ENCODE measurements around the gene GULP1.

DNA sequence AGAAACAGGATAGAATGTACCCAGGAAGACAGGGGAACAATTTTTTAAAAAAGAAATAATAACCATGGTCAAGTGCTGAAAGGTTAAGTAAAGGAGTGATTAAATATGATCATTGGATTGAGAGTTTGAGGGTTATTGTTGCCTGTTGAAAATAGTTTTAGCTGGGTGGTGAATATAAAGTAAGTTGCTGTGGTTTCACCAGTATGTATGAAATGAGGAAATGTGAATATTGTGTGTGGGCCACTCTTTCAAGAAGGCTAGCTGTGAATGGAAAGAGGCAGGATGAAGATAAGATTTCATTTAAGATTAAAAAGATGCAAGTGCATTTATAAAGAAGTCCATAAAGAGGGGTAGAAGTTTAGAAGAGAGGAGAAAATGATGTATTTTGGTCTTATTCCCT lies 53.8 kb downstream of the GULP1 start:
- TF ChIP-seq, protein P1, sequence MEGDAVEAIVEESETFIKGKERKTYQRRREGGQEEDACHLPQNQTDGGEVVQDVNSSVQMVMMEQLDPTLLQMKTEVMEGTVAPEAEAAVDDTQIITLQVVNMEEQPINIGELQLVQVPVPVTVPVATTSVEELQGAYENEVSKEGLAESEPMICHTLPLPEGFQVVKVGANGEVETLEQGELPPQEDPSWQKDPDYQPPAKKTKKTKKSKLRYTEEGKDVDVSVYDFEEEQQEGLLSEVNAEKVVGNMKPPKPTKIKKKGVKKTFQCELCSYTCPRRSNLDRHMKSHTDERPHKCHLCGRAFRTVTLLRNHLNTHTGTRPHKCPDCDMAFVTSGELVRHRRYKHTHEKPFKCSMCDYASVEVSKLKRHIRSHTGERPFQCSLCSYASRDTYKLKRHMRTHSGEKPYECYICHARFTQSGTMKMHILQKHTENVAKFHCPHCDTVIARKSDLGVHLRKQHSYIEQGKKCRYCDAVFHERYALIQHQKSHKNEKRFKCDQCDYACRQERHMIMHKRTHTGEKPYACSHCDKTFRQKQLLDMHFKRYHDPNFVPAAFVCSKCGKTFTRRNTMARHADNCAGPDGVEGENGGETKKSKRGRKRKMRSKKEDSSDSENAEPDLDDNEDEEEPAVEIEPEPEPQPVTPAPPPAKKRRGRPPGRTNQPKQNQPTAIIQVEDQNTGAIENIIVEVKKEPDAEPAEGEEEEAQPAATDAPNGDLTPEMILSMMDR (IDR thresholded peaks at IDR 0.05; ENCODE audit: borderline replicate concordance, extremely low read depth, low read length, poor library complexity, severe bottlenecking) = no peak
- TF ChIP-seq EZH2 (IDR thresholded peaks at IDR 0.05; ENCODE audit: borderline replicate concordance, low read depth, low read length, severe bottlenecking) = no peak

Data from DND-41 (cell line).